Astrocyte (in vitro differentiated cells and primary cell): ENCODE measurements around the gene S1PR3. TPM values are rescaled to one million over a fixed set of nuclear protein-coding genes. Genes with fewer than 3 reads are reported as not detected.

Experiments used
- DNase-seq: peaks from one replicate; pipeline ENCODE4 v3.0.0-alpha.2; 2010; ENCODE audit warnings: low read depth
- FAIRE-seq: peaks from 2 replicates; lab custom pipeline; 2011; peaks lifted over from hg19 to GRCh38; lab: Jason Lieb, UNC
- H2AFZ ChIP-seq: 2 replicates; pipeline ENCODE4 v1.6.0; 2012; ENCODE audit warnings: low read depth, low read length, inconsistent platforms
- H3K27ac ChIP-seq: 2 replicates; pipeline ENCODE4 v1.5.1; 2011; ENCODE audit warnings: low read depth, low read length, inconsistent platforms
- H3K27me3 ChIP-seq: 2 replicates; pipeline ENCODE4 v1.6.0; 2011; ENCODE audit warnings: low read length, inconsistent platforms; ENCODE audit not compliant: insufficient read depth
- H3K36me3 ChIP-seq: 2 replicates; pipeline ENCODE4 v1.5.1; 2011; ENCODE audit warnings: low read length, inconsistent platforms; ENCODE audit not compliant: insufficient read depth
- H3K4me1 ChIP-seq: 2 replicates; pipeline ENCODE4 v1.5.1; 2011; ENCODE audit warnings: low read length, inconsistent platforms; ENCODE audit not compliant: insufficient read depth
- H3K4me2 ChIP-seq: 2 replicates; pipeline ENCODE4 v1.6.0; 2012; ENCODE audit warnings: low read length, inconsistent platforms
- H3K4me3 ChIP-seq: 2 replicates; pipeline ENCODE4 v1.5.1; 2011; ENCODE audit warnings: low read depth, mild to moderate bottlenecking, low read length, inconsistent platforms; ENCODE audit not compliant: insufficient read depth
- H3K79me2 ChIP-seq: 2 replicates; pipeline ENCODE4 v1.6.0; 2012; ENCODE audit warnings: mild to moderate bottlenecking, low read length, inconsistent platforms; ENCODE audit not compliant: insufficient read depth
- H3K9ac ChIP-seq: 2 replicates; pipeline ENCODE4 v1.6.0; 2012; ENCODE audit warnings: mild to moderate bottlenecking, low read length, inconsistent platforms
- H3K9me3 ChIP-seq: 2 replicates; pipeline ENCODE4 v1.5.1; 2012; ENCODE audit warnings: low read depth, mild to moderate bottlenecking, low read length, inconsistent platforms; ENCODE audit not compliant: insufficient read depth
- H4K20me1 ChIP-seq: 2 replicates; pipeline ENCODE4 v1.6.0; 2012; ENCODE audit warnings: low read length, inconsistent platforms; ENCODE audit not compliant: insufficient read depth
- H3K27ac Mint-ChIP-seq: one replicate; pipeline ENCODE4 v1.8.0; 2021; ENCODE audit warnings: mild to moderate bottlenecking, mixed read lengths; ENCODE audit not compliant: unreplicated experiment
- H3K27me3 Mint-ChIP-seq: one replicate; pipeline ENCODE4 v1.8.0; 2021; ENCODE audit warnings: low read depth, mixed read lengths; ENCODE audit not compliant: unreplicated experiment
- H3K36me3 Mint-ChIP-seq: one replicate; pipeline ENCODE4 v1.8.0; 2021; ENCODE audit warnings: low read depth, mixed read lengths; ENCODE audit not compliant: unreplicated experiment
- H3K4me1 Mint-ChIP-seq: one replicate; pipeline ENCODE4 v1.8.0; 2021; ENCODE audit warnings: low read depth, mixed read lengths; ENCODE audit not compliant: unreplicated experiment
- H3K4me3 Mint-ChIP-seq: one replicate; pipeline ENCODE4 v1.8.0; 2021; ENCODE audit warnings: mild to moderate bottlenecking, moderate library complexity, mixed read lengths; ENCODE audit not compliant: unreplicated experiment
- H3K9me3 Mint-ChIP-seq: one replicate; pipeline ENCODE4 v1.8.0; 2021; ENCODE audit warnings: mild to moderate bottlenecking, mixed read lengths; ENCODE audit not compliant: unreplicated experiment
- CTCF ChIP-seq: IDR thresholded peaks from 2 replicates; pipeline ENCODE4 v1.5.1; 2011; ENCODE audit warnings: low read depth, mild to moderate bottlenecking, inconsistent platforms, low read length, moderate library complexity; ENCODE audit not compliant: insufficient read depth
- EZH2 ChIP-seq: IDR thresholded peaks from 2 replicates; pipeline ENCODE4 v1.6.1; 2012; ENCODE audit warnings: mild to moderate bottlenecking, low read length, inconsistent platforms; ENCODE audit not compliant: insufficient read depth
- total RNA-seq: library from RNA; stranded (reverse); gene quantifications from 2 replicates; pipeline ENCODE4 v1.2.1, GENCODE V29; 2021

S1PR3 gene
- total RNA-seq, 1 donor from 2014 or later, result 24.6 TPM

GRCh38 chr9:89048616-89049015 is 57.3 kb downstream of the S1PR3 start:
- no peaks in the 10 kb centered on the region for H3K27me3 ChIP-seq
- H3K4me3 ChIP-seq, result no peak overlapping the region
- H2AFZ ChIP-seq, result no peak overlapping the region
- H3K9ac ChIP-seq, result no peak overlapping the region
- Mint-ChIP-seq H3K36me3 (peaks cover 5% of the 10 kb centered on the region), H3K9me3 (no peaks in the 10 kb centered on the region), H3K27ac (no peak overlapping the region), H3K4me3 (no peak overlapping the region), H3K27me3 (no peaks in the 10 kb centered on the region), H3K4me1 (no peaks in the 10 kb centered on the region)
- no peak overlapping the region for H3K4me2 ChIP-seq
- H3K79me2 ChIP-seq, result no peaks in the 10 kb centered on the region
- H3K9me3 ChIP-seq, result no peaks in the 10 kb centered on the region
- no peaks in the 10 kb centered on the region for H3K4me1 ChIP-seq
- no peaks in the 10 kb centered on the region for H4K20me1 ChIP-seq
- FAIRE-seq (no peak), DNase-seq (no peak)
- TF ChIP-seq CTCF (no peak), EZH2 (no peak)
- H3K36me3 ChIP-seq, result peaks cover 26% of the 10 kb centered on the region
- no peak overlapping the region for H3K27ac ChIP-seq

GRCh38 chr9:89049646-89050045 is 58.4 kb downstream of the S1PR3 start:
- TF ChIP-seq EZH2, result no peak
- TF ChIP-seq CTCF, result no peak
- Mint-ChIP-seq H3K4me3 (no peak overlapping the region), H3K4me1 (no peaks in the 10 kb centered on the region), H3K9me3 (no peaks in the 10 kb centered on the region), H3K27ac (no peak overlapping the region), H3K27me3 (no peaks in the 10 kb centered on the region), H3K36me3 (peaks cover 5% of the 10 kb centered on the region)
- no peak overlapping the region for H3K27ac ChIP-seq
- no peak overlapping the region for H3K4me3 ChIP-seq
- no peaks in the 10 kb centered on the region for H3K79me2 ChIP-seq
- H3K9ac ChIP-seq, result no peak overlapping the region
- no peak overlapping the region for H3K4me2 ChIP-seq
- DNase-seq (no peak), FAIRE-seq (no peak)
- H3K4me1 ChIP-seq, result no peaks in the 10 kb centered on the region
- peaks cover 18% of the 10 kb centered on the region for H3K36me3 ChIP-seq
- H4K20me1 ChIP-seq, result no peaks in the 10 kb centered on the region
- no peaks in the 10 kb centered on the region for H3K9me3 ChIP-seq
- H3K27me3 ChIP-seq, result no peaks in the 10 kb centered on the region
- no peak overlapping the region for H2AFZ ChIP-seq

GRCh38 chr9:89051421-89052025 is 60.3 kb downstream of the S1PR3 start:
- Mint-ChIP-seq H3K9me3 (no peaks in the 10 kb centered on the region), H3K27ac (no peak overlapping the region), H3K36me3 (peaks cover 5% of the 10 kb centered on the region), H3K4me3 (no peak overlapping the region), H3K4me1 (no peaks in the 10 kb centered on the region), H3K27me3 (no peaks in the 10 kb centered on the region)
- no peaks in the 10 kb centered on the region for H3K4me1 ChIP-seq
- H3K27ac ChIP-seq, result no peak overlapping the region
- H3K79me2 ChIP-seq, result no peaks in the 10 kb centered on the region
- H3K9ac ChIP-seq, result no peak overlapping the region
- no peak overlapping the region for H3K4me2 ChIP-seq
- no peak for TF ChIP-seq EZH2
- no peak for TF ChIP-seq CTCF
- H3K4me3 ChIP-seq, result no peak overlapping the region
- DNase-seq (no peak), FAIRE-seq (no peak)
- H3K36me3 ChIP-seq, result peaks cover 6% of the 10 kb centered on the region
- H2AFZ ChIP-seq, result no peak overlapping the region
- H3K27me3 ChIP-seq, result no peaks in the 10 kb centered on the region
- no peaks in the 10 kb centered on the region for H3K9me3 ChIP-seq
- no peaks in the 10 kb centered on the region for H4K20me1 ChIP-seq
